ENCODE results near the gene CD99L2. TPM values are rescaled to one million over a fixed set of nuclear protein-coding genes. Genes with fewer than 3 reads are reported as not detected.
A peak's percentile ranks its signal among the peaks of the same experiment; 100 is the strongest.

The CD99L2 gene
- total RNA-seq, 1 experiment from 2014 or later = 7.3 TPM

DNA sequence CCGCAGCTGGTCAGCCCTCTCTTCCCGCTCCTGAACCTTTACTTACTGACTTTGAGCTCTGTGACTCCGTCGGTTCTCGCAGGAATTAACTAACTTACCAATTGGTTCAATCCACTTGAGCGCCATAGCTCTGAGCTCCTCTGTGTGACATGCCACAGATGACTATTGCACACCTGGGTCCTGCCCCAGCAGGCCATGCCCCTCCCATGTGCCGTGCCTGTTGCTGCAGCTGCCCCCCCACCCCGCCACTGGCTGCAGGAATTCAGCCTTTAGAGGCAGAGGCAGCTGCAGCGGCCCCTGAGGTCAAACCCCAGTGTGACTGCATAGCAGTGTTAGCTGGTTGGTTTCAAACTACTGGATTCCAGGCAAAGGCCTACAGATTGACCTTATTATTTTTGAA, 134.7 kb downstream of the CD99L2 start:
- Mint-ChIP-seq H3K36me3 (ENCODE audit: insufficient read depth in 1 of 3, low read depth in 3 of 3) (peaks cover 6 to 34% (median 23%) of the 10 kb centered on the region in 3 experiments; a peak in 6 of 7 replicates), H3K4me3 (no peak overlapping the region), H3K4me1 (peaks cover 9 to 24% of the 10 kb centered on the region in 2 experiments), H3K27ac (peak overlapping the region in 1 of 3 experiments; percentile 87; a peak in 2 of 7 replicates), H3K9me3 (peaks cover 50 to 67% of the 10 kb centered on the region in 2 experiments), H3K27me3 (ENCODE audit: low read depth) (no peaks in the 10 kb centered on the region; the same call in 1 of the 2 replicates)
- Histone ChIP-seq H3K56ac (ENCODE audit: insufficient read length, low read depth, low read length) (no peak overlapping the region), H2AFZ (ENCODE audit: low read length) (no peak overlapping the region), H3K4me2 (ENCODE audit: insufficient read depth, insufficient read length, low read length) (no peak overlapping the region), H2BK12ac (ENCODE audit: insufficient read length, low read depth, low read length) (no peak overlapping the region), H3K27me3 (ENCODE audit: insufficient read depth, low read length) (no peaks in the 10 kb centered on the region), H2BK5ac (ENCODE audit: insufficient read length, low read length) (no peak overlapping the region), H3K4me1 (ENCODE audit: insufficient read depth, low read length) (peaks cover 4% of the 10 kb centered on the region; the same call in 1 of the 2 replicates), H2BK20ac (ENCODE audit: low read depth, low read length, poor library complexity, severe bottlenecking) (no peak overlapping the region), H3K79me1 (ENCODE audit: insufficient read depth, low read depth, low read length, poor library complexity, severe bottlenecking) (no peaks in the 10 kb centered on the region), H3T11ph (ENCODE audit: low read length) (no peak overlapping the region), H3K9ac (ENCODE audit: extremely low read depth, insufficient read length, low read length) (no peak overlapping the region), H3K23me2 (ENCODE audit: insufficient read length, low read depth, low read length, poor library complexity, severe bottlenecking) (no peaks in the 10 kb centered on the region), H3K23ac (ENCODE audit: insufficient read length, low read depth, low read length) (no peak overlapping the region), H3K9me3 (ENCODE audit: control insufficient read depth, low read depth, low read length) (no peaks in the 10 kb centered on the region), H4K5ac (ENCODE audit: insufficient read length, low read depth, low read length) (no peak overlapping the region), H3K4ac (ENCODE audit: low read depth, low read length) (no peak overlapping the region), H2AK5ac (ENCODE audit: insufficient read length, low read length) (no peak overlapping the region), H3K18ac (ENCODE audit: insufficient read length, low read depth, low read length) (no peak overlapping the region), H2BK120ac (ENCODE audit: low read depth, low read length, poor library complexity, severe bottlenecking) (no peak overlapping the region), H4K8ac (replicated peaks; ENCODE audit: insufficient read length, low read depth, low read length) (no peak overlapping the region), H3K27ac (ENCODE audit: insufficient read length, low read depth, low read length) (no peak overlapping the region), H4K20me1 (ENCODE audit: control insufficient read depth, insufficient read depth, insufficient read length) (peaks cover 2% of the 10 kb centered on the region), H4K91ac (ENCODE audit: insufficient read length, low read depth, low read length) (no peak overlapping the region), H3K79me2 (ENCODE audit: insufficient read depth, low read length) (no peaks in the 10 kb centered on the region), H3K14ac (ENCODE audit: insufficient read depth, low read length) (no peak overlapping the region), H2BK15ac (ENCODE audit: low read depth, low read length) (no peak overlapping the region)
- peak; percentile 47 for DNase-seq
- TF ChIP-seq, protein P1, sequence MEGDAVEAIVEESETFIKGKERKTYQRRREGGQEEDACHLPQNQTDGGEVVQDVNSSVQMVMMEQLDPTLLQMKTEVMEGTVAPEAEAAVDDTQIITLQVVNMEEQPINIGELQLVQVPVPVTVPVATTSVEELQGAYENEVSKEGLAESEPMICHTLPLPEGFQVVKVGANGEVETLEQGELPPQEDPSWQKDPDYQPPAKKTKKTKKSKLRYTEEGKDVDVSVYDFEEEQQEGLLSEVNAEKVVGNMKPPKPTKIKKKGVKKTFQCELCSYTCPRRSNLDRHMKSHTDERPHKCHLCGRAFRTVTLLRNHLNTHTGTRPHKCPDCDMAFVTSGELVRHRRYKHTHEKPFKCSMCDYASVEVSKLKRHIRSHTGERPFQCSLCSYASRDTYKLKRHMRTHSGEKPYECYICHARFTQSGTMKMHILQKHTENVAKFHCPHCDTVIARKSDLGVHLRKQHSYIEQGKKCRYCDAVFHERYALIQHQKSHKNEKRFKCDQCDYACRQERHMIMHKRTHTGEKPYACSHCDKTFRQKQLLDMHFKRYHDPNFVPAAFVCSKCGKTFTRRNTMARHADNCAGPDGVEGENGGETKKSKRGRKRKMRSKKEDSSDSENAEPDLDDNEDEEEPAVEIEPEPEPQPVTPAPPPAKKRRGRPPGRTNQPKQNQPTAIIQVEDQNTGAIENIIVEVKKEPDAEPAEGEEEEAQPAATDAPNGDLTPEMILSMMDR (conservative IDR thresholded peaks at IDR 0.05) = no peak
- WGBS (ENCODE audit: extremely low coverage, insufficient read length, low lambda C conversion rate) = no CpG with 5 or more reads among the region's 9 CpGs
